Measurements from ENCODE around the gene CFAP221. TPM values are rescaled to one million over a fixed set of nuclear protein-coding genes. Genes with fewer than 3 reads are reported as not detected.

CFAP221 gene
- total and polyA plus RNA-seq, 9 donors = 0.24 to 23.4 (median 2.4) TPM

GRCh38 chr2:119518401-119519056 lies 25.7 kb upstream of the CFAP221 start:
- no peak for DNase-seq
- Histone ChIP-seq H3K4me1 (ENCODE audit: insufficient read depth) (no peaks in the 10 kb centered on the region), H3K9me3 (no peaks in the 10 kb centered on the region), H3K27ac (no peak overlapping the region), H3K4me3 (no peak overlapping the region), H3K27me3 (no peaks in the 10 kb centered on the region), H3K36me3 (no peaks in the 10 kb centered on the region)
- WGBS, 3 donors = 85 to 93% (median 89%) methylated on average over 10 of the region's 10 CpGs
- TF ChIP-seq POLR2A (IDR thresholded peaks at IDR 0.05) (no peak), EP300 (IDR thresholded peaks at IDR 0.05) (no peak), CTCF (IDR thresholded peaks at IDR 0.05) (no peak)
- intact Hi-C loops (cut with DNase I) = no loop called here

GRCh38 chr2:119519057-119519408 lies 25.2 kb upstream of the CFAP221 start:
- DNase-seq = no peak
- H3K27me3 ChIP-seq = no peaks in the 10 kb centered on the region
- H3K4me3 ChIP-seq = no peak overlapping the region
- intact Hi-C loops (cut with DNase I) = no loop called here
- TF ChIP-seq CTCF (IDR thresholded peaks at IDR 0.05) = no peak
- no peak for TF ChIP-seq EP300 (IDR thresholded peaks at IDR 0.05)
- TF ChIP-seq POLR2A (IDR thresholded peaks at IDR 0.05) = no peak
- no peak overlapping the region for H3K27ac ChIP-seq
- no peaks in the 10 kb centered on the region for H3K36me3 ChIP-seq
- H3K9me3 ChIP-seq = no peaks in the 10 kb centered on the region
- 92 to 97% (median 93%) methylated on average over 10 of the region's 10 CpGs for WGBS, 3 donors
- no peaks in the 10 kb centered on the region for H3K4me1 ChIP-seq (ENCODE audit: insufficient read depth)

- H3K9me3 ChIP-seq = no peaks in the 10 kb centered on the region
- WGBS, 3 donors = 77 to 90% (median 89%) methylated on average over 3 of the region's 3 CpGs
- TF ChIP-seq POLR2A (IDR thresholded peaks at IDR 0.05) = no peak
- TF ChIP-seq CTCF (IDR thresholded peaks at IDR 0.05) = no peak
- no peak for TF ChIP-seq EP300 (IDR thresholded peaks at IDR 0.05)
- H3K4me3 ChIP-seq = no peak overlapping the region
- no peaks in the 10 kb centered on the region for H3K4me1 ChIP-seq (ENCODE audit: insufficient read depth)
- no peak overlapping the region for H3K27ac ChIP-seq
- DNase-seq = no peak
- H3K27me3 ChIP-seq = no peaks in the 10 kb centered on the region
- intact Hi-C loops (cut with DNase I) = no loop called here
- no peaks in the 10 kb centered on the region for H3K36me3 ChIP-seq
These were observed 23.4 kb upstream of the CFAP221 start for GRCh38 chr2:119520696-119521432.

- no peak for DNase-seq
- H3K4me3 ChIP-seq = no peak overlapping the region
- H3K27me3 ChIP-seq = no peaks in the 10 kb centered on the region
- H3K9me3 ChIP-seq = no peaks in the 10 kb centered on the region
- no peaks in the 10 kb centered on the region for H3K36me3 ChIP-seq
- TF ChIP-seq POLR2A (IDR thresholded peaks at IDR 0.05) = no peak
- no peak for TF ChIP-seq EP300 (IDR thresholded peaks at IDR 0.05)
- TF ChIP-seq CTCF (IDR thresholded peaks at IDR 0.05) = no peak
- intact Hi-C loops (cut with DNase I) = no loop called here
- H3K4me1 ChIP-seq (ENCODE audit: insufficient read depth) = no peaks in the 10 kb centered on the region
- WGBS, 3 donors = 75 to 80% (median 76%) methylated on average over 11 of the region's 11 CpGs
- H3K27ac ChIP-seq = no peak overlapping the region
These were observed 22.7 kb upstream of the CFAP221 start for GRCh38 chr2:119521433-119522050.
